ENCODE data around the gene TNNT2. TPM values are rescaled to one million over a fixed set of nuclear protein-coding genes. Genes with fewer than 3 reads are reported as not detected.

The TNNT2 gene
- total and polyA plus RNA-seq, 2 of the 8 experiments (the other 6 are each of a cell fraction or from before 2014, with no cell fraction given), result 3.1 to 21.0 TPM

DNA sequence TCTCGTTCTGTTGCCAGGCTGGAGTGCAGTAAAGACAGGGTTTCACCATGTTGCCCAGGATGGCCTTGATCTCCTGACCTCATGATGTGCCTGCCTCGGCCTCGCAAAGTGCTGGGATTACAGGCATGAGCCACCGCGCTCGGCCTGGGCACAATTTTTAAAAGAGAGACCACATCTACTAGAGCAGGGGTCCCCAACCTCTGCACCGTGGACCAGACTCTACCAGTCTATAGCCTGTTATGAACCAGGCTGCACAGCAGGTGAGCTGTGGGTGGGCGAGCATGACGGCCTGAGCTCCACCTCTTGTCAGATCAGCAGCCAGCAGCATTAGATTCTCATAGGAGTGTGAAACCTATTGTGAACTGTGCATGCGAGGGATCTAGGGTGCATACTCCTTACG is 20.8 kb downstream of the TNNT2 start (continued):
- TF ChIP-seq, protein P1, sequence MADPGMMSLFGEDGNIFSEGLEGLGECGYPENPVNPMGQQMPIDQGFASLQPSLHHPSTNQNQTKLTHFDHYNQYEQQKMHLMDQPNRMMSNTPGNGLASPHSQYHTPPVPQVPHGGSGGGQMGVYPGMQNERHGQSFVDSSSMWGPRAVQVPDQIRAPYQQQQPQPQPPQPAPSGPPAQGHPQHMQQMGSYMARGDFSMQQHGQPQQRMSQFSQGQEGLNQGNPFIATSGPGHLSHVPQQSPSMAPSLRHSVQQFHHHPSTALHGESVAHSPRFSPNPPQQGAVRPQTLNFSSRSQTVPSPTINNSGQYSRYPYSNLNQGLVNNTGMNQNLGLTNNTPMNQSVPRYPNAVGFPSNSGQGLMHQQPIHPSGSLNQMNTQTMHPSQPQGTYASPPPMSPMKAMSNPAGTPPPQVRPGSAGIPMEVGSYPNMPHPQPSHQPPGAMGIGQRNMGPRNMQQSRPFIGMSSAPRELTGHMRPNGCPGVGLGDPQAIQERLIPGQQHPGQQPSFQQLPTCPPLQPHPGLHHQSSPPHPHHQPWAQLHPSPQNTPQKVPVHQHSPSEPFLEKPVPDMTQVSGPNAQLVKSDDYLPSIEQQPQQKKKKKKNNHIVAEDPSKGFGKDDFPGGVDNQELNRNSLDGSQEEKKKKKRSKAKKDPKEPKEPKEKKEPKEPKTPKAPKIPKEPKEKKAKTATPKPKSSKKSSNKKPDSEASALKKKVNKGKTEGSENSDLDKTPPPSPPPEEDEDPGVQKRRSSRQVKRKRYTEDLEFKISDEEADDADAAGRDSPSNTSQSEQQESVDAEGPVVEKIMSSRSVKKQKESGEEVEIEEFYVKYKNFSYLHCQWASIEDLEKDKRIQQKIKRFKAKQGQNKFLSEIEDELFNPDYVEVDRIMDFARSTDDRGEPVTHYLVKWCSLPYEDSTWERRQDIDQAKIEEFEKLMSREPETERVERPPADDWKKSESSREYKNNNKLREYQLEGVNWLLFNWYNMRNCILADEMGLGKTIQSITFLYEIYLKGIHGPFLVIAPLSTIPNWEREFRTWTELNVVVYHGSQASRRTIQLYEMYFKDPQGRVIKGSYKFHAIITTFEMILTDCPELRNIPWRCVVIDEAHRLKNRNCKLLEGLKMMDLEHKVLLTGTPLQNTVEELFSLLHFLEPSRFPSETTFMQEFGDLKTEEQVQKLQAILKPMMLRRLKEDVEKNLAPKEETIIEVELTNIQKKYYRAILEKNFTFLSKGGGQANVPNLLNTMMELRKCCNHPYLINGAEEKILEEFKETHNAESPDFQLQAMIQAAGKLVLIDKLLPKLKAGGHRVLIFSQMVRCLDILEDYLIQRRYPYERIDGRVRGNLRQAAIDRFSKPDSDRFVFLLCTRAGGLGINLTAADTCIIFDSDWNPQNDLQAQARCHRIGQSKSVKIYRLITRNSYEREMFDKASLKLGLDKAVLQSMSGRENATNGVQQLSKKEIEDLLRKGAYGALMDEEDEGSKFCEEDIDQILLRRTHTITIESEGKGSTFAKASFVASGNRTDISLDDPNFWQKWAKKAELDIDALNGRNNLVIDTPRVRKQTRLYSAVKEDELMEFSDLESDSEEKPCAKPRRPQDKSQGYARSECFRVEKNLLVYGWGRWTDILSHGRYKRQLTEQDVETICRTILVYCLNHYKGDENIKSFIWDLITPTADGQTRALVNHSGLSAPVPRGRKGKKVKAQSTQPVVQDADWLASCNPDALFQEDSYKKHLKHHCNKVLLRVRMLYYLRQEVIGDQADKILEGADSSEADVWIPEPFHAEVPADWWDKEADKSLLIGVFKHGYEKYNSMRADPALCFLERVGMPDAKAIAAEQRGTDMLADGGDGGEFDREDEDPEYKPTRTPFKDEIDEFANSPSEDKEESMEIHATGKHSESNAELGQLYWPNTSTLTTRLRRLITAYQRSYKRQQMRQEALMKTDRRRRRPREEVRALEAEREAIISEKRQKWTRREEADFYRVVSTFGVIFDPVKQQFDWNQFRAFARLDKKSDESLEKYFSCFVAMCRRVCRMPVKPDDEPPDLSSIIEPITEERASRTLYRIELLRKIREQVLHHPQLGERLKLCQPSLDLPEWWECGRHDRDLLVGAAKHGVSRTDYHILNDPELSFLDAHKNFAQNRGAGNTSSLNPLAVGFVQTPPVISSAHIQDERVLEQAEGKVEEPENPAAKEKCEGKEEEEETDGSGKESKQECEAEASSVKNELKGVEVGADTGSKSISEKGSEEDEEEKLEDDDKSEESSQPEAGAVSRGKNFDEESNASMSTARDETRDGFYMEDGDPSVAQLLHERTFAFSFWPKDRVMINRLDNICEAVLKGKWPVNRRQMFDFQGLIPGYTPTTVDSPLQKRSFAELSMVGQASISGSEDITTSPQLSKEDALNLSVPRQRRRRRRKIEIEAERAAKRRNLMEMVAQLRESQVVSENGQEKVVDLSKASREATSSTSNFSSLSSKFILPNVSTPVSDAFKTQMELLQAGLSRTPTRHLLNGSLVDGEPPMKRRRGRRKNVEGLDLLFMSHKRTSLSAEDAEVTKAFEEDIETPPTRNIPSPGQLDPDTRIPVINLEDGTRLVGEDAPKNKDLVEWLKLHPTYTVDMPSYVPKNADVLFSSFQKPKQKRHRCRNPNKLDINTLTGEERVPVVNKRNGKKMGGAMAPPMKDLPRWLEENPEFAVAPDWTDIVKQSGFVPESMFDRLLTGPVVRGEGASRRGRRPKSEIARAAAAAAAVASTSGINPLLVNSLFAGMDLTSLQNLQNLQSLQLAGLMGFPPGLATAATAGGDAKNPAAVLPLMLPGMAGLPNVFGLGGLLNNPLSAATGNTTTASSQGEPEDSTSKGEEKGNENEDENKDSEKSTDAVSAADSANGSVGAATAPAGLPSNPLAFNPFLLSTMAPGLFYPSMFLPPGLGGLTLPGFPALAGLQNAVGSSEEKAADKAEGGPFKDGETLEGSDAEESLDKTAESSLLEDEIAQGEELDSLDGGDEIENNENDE (IDR thresholded peaks at IDR 0.05; ENCODE audit: insufficient replicate concordance, low read length), result no peak
- TF ChIP-seq POU5F1 (IDR thresholded peaks at IDR 0.05; ENCODE audit: low read depth, low read length), result no peak
- TF ChIP-seq SP4 (IDR thresholded peaks at IDR 0.05; ENCODE audit: low read length), result no peak
- TF ChIP-seq SIX5 (IDR thresholded peaks at IDR 0.05; ENCODE audit: low read depth, low read length), result no peak

All from H1 (cell line).